Measurements from ENCODE around the gene CIC. TPM values are rescaled to one million over a fixed set of nuclear protein-coding genes. Genes with fewer than 3 reads are reported as not detected.

Gene CIC
- total RNA-seq, 1 experiment from 2014 or later: 75.5 TPM

- CTCF ChIA-PET: no interaction called here
- Mint-ChIP-seq H3K4me1 (ENCODE audit: low read depth, unreplicated experiment) (peaks cover 11% of the 10 kb centered on the region), H3K27ac (ENCODE audit: unreplicated experiment) (no peak overlapping the region), H3K9me3 (ENCODE audit: low read depth, unreplicated experiment) (no peaks in the 10 kb centered on the region), H3K27me3 (ENCODE audit: unreplicated experiment) (peaks cover 6% of the 10 kb centered on the region), H3K36me3 (ENCODE audit: insufficient read depth, unreplicated experiment) (peaks cover 8% of the 10 kb centered on the region), H3K4me3 (ENCODE audit: low read depth, unreplicated experiment) (no peak overlapping the region)
- DNase-seq: no peak
- intact Hi-C loops (cut with micrococcal nuclease; ENCODE audit: unreplicated experiment): no loop called here
- BruUV-seq (replicated peaks): TSS peak; percentile 89
- TF ChIP-seq CTCF (IDR thresholded peaks at IDR 0.05; ENCODE audit: unreplicated experiment): no peak
These were observed 1.4 kb upstream of the CIC start for GRCh38 chr19:42267644-42268141.

DNA sequence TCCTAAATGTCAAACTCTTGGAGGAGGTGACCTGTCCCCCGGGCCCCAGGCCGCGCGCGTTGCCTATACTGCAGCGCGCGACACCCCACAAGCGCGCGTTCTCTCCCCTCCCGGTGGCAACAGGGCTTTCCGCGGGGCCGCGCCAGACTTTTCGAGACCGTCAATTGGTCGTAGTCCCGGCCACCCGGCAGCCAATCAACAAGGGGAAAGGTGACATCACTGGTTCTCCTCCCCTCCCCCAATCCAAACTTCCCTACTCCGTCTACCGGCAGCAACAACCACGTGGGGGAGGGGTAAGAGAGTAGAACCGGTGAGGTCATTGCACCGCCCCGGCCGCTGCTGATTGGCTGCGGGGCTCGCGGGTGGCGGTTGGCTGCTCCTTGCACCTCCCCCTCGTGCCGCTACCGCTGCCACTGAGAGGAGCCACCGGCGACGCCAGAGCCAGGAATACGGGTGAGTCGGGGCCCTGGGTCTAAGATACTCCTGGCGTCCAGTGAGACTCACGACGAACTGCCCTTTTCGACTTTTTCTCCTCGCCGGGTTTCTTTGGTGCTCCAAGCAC lies 829 bp upstream of the CIC start:
- TF ChIP-seq CTCF (IDR thresholded peaks at IDR 0.05; ENCODE audit: unreplicated experiment): no peak
- Mint-ChIP-seq H3K9me3 (ENCODE audit: low read depth, unreplicated experiment) (no peaks in the 10 kb centered on the region), H3K36me3 (ENCODE audit: insufficient read depth, unreplicated experiment) (peaks cover 12% of the 10 kb centered on the region), H3K27me3 (ENCODE audit: unreplicated experiment) (peaks cover under 1% of the 10 kb centered on the region), H3K4me3 (ENCODE audit: low read depth, unreplicated experiment) (no peak overlapping the region), H3K27ac (ENCODE audit: unreplicated experiment) (no peak overlapping the region), H3K4me1 (ENCODE audit: low read depth, unreplicated experiment) (peaks cover 8% of the 10 kb centered on the region)
- CTCF ChIA-PET: no interaction called here
- intact Hi-C loops (cut with micrococcal nuclease; ENCODE audit: unreplicated experiment): no loop called here
- BruUV-seq (replicated peaks): no TSS peak
- peak; percentile 100 for DNase-seq

- intact Hi-C loops (cut with micrococcal nuclease; ENCODE audit: unreplicated experiment): no loop called here
- Mint-ChIP-seq H3K4me1 (ENCODE audit: low read depth, unreplicated experiment) (peaks cover 8% of the 10 kb centered on the region), H3K27ac (ENCODE audit: unreplicated experiment) (no peak overlapping the region), H3K4me3 (ENCODE audit: low read depth, unreplicated experiment) (no peak overlapping the region), H3K9me3 (ENCODE audit: low read depth, unreplicated experiment) (no peaks in the 10 kb centered on the region), H3K27me3 (ENCODE audit: unreplicated experiment) (no peaks in the 10 kb centered on the region), H3K36me3 (ENCODE audit: insufficient read depth, unreplicated experiment) (peaks cover 13% of the 10 kb centered on the region)
- no peak for DNase-seq
- CTCF ChIA-PET: interaction anchor here (0.5 to 2.0 kb wide), 3 partner anchors 23 to 822 kb away, joined by 3 to 8 read pairs (median 4); no protein-coding TSS in a partner anchor
- no peak for TF ChIP-seq CTCF (IDR thresholded peaks at IDR 0.05; ENCODE audit: unreplicated experiment)
- BruUV-seq (replicated peaks): no TSS peak
These were observed 660 bp downstream of the CIC start for GRCh38 chr19:42269478-42270345.

DNA sequence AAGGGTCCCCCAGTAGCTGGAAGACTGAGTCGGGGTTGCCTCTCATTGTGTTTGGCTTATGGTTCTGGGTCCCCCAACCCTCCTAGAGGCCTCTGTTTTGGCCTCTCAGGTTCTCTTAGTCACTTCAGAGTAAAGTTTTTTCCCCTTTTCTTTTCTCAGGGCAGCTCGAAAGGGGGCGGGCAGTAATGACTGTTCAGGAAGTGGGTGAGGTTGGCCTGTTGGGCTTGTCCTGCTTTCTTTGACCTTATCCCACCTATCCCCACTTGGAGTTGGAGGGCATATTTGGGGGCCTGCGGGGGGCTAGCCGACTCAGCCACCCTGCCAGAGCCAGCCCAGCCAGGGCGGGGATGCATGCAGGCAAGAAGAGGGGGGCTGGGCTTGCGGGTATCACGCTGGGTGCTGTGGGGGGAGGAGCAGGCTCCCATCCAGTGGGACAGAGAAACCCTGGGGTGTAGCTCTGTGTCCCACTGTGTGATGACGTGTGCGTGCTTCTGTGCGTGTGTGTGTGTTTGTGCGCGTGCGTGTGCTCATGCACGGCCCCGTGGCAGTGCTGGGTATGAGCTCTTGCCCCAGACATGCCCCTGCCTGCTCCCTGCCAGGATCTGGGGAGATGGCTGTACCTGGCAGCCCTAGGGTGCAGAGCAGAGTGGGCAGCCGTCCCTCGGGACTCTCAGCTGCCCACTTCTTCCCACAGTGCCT lies 1.4 kb downstream of the CIC start:
- peaks cover 13% of the 10 kb centered on the region for H3K36me3 Mint-ChIP-seq (ENCODE audit: insufficient read depth, unreplicated experiment)
- no TSS peak for BruUV-seq (replicated peaks)
- peaks cover 6% of the 10 kb centered on the region for H3K4me1 Mint-ChIP-seq (ENCODE audit: low read depth, unreplicated experiment)
- peak; percentile 35 for DNase-seq
- H3K27me3 Mint-ChIP-seq (ENCODE audit: unreplicated experiment): no peaks in the 10 kb centered on the region
- no peak overlapping the region for H3K4me3 Mint-ChIP-seq (ENCODE audit: low read depth, unreplicated experiment)
- TF ChIP-seq CTCF (IDR thresholded peaks at IDR 0.05; ENCODE audit: unreplicated experiment): no peak
- intact Hi-C loops (cut with micrococcal nuclease; ENCODE audit: unreplicated experiment): no loop called here
- CTCF ChIA-PET: interaction anchor here (0.6 to 2.0 kb wide), 3 partner anchors 24 to 31 kb away, joined by 3 to 8 read pairs (median 3); no protein-coding TSS in a partner anchor
- no peak overlapping the region for H3K27ac Mint-ChIP-seq (ENCODE audit: unreplicated experiment)
- no peaks in the 10 kb centered on the region for H3K9me3 Mint-ChIP-seq (ENCODE audit: low read depth, unreplicated experiment)

All from Calu3 (cell line).